ENCODE results near the gene APOBEC2.

APOBEC2 gene

DNA sequence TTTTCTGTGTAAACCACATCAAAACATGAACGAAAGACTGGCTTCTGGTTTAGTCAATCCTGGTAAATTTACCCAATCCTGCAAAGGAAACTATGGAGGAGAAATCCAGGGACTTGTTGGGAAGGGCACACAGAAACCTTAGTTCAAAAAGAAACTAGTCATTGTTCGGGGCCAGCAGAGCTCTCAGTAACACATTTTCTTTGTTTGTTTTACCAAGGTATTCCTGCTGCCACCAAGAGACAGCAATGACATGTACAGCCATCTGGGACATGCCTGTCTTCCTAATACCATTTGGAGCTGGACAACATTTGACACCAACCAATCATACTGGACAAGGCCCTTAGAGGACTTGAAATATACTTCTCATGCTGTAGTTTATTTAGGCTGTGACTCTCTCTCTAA is 10.9 kb downstream of the APOBEC2 start:
- no peak for DNase-seq

DNA sequence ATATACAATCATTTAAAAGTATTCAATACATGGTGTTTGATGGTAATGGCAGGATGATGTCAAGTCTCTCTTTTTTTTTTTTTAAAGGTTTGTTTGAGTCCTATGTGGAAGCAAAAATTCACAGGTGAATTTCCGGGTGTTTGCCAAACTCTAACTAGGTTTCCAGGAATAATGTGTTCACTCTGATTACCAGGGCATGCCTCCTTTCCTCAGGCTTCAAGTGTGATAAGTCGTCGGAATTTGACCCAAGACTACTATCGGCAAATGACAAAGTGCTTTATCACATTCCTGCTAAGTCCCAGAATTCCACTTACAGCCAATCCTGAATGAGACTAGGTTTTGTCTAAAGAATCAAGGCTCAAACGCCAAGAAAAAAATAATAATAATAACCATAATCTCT is 11.8 kb downstream of the APOBEC2 start:
- DNase-seq = no peak

DNA sequence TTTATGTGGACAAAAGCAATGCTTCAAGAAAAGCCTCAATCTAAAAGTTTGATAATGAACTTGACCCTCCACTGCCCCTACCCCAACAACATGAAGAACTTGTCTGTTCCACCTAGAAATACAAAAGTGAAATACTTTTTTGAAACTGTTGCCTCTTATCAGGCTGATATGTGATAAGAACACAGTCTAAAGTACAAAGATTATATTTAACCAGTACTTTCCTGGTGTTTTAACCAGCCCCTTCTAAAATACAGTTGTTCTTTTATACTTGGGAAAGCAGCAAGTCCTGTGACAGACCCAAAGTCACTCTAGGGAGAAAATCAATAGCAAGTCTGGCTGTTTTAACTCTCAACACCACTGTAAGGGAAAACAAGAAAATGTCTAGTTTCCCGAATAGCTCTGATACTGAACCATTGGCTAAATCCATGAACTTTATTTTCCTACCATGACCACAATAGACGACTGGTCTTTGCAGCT is 12.6 kb downstream of the APOBEC2 start:
- no peak for DNase-seq

DNA sequence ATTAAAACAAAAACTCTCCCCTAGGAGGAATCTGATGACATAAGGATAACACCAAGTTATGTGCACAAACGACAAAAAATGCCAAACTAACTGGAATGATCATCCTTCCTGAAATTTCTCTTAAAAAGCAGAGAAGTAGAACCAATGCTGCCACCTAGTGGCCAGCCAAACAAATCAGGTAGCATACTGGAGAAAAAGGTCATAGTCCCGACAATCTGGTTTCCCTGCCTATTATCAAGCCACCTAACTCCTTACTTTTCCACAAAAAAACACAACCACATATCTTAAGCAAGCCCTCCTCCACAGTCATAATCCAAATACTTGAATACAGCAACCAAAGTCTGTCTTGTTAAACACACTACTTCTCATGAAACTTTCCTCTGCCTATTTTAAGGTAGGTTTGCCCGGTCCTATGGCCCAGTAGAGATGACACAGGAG is 13.9 kb downstream of the APOBEC2 start:
- peak in 3 of 4 experiments; percentile 21 to 46 (median 30) for DNase-seq

DNA sequence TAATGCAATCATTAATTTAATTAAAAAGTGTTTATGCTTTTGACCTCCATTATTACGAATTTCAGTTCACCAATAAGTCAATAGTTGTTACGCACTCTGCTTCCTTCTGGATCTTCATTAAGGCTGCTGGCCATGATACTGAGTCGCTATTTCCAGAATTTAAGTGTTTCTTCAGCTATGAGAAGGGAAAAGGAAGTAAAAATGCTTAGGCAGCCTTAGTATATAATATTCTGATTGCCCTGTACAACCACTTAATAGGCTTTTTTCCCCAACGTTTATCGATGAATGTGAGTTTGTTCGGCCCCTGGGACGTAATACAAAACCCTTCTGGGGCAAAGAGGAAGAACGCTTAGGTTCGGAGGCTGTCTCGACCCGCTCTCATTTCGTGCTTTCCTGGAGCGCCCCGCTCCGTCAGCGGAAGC is 18.5 kb downstream of the APOBEC2 start:
- no peak for DNase-seq

DNA sequence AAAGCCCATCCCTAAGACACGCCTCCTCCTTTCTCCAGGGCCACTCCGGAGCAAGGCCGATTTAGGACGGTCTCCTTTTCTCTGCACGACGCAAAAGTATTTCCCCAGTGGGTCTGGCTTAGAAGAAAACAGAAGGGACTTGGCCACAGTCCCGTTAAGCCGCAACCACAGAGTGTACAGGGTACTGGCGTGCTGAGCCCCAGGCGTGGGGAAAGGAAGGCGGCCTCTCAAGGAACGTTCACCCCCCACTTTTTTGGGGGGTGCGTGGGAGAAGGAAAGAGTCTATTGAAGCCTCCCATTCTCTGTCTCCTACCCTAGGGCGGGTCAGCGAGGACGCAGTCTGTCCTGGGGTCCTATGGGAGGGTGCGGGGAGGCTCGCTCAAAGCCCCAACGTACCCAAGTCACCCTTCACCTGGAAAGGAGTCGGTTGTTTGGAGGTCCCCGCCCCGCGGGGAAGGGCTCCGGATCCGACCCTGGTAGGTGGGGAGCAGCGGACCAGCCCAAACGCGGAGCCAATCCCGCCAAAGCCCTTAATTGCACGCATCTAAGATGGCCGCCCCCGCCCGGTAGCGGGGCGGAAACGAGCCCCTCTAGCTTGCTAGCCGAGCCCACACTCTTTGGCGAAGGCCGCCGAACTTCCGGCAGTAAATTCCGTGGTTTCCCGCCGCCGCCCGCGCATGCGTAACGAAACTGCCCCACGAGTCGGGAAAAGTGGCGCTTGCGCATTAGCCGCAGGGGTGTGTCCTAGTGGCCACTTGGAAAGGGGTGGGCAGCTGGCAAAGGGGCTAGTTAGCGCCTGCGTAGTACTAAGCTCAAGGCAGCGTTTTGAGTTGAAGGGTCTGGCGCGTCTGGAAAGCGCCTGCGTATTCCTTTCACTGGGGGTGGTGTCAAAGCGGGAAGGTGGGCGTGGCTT is 19.2 kb downstream of the APOBEC2 start, which contains the start of gene OARD1:
TSS of gene OARD1 (minus strand) at position 434 of the 913 bp plus-strand sequence. CDS start 722 bp downstream, outside the sequence.
- DNase-seq = peak; percentile 100

DNA sequence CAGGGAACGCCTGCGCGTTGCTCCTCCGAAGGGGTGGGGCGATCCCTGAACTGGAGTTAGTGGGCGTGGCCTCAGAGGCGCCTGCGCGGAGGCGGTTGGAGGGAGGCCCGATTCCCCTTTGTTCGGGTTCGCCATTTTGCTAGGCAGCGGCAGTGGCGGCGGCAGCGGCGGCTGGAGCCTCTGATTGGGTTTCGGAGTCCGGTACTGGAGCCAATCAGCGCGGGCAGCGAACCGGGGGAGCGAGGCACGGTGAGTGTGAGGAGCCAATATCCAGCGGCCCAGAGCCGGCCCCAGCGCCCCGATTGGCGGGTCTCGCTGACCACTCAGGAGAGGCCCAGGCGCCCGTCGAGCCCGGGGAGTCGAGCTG is 19.8 kb downstream of the APOBEC2 start, which contains the start of gene NFYA:
TSS of gene NFYA (plus strand) at position 139 of the 367 bp plus-strand sequence. CDS start 6,116 bp downstream, outside the sequence.
- peak; percentile 100 for DNase-seq

DNA sequence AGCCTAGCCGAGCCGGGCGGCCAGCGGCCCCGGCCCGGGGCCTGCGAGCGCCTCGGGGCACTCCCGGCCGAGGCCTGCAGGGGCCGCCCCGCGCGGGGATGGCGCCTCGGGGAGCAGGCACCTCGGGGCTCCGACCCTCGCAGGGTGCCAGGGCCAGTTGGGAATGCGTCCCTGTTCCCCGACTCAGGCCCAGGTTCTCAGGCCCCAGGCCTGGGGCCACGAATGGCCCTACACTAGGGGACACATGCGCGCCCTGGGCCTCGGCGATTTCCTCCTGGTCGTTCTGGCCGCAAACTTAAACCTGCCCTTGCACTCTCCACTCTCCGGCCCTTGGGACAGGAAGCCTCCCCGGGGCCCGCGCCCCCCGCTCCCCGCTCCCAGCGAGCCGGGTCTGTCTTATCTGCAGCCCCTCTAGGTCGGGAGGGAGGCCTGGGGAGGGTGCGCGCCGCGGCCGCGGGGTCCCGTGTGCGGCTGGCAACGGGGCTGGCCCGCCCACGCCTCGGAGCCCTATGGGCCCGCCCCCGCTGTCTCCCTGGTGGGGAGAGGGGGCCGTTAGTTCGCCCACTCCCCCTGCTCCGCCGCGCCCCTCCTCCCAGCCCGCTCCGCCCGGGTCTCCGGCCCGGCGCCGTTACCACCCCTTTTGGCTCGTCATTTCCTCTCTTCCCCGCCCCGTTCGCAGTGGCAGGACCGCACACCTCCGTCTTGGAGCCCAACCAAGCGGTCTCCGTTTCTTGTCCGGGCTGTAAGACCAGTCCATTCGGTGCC is 20.4 kb downstream of the APOBEC2 start:
- peak; percentile 38 to 70 (median 52) for DNase-seq

DNA sequence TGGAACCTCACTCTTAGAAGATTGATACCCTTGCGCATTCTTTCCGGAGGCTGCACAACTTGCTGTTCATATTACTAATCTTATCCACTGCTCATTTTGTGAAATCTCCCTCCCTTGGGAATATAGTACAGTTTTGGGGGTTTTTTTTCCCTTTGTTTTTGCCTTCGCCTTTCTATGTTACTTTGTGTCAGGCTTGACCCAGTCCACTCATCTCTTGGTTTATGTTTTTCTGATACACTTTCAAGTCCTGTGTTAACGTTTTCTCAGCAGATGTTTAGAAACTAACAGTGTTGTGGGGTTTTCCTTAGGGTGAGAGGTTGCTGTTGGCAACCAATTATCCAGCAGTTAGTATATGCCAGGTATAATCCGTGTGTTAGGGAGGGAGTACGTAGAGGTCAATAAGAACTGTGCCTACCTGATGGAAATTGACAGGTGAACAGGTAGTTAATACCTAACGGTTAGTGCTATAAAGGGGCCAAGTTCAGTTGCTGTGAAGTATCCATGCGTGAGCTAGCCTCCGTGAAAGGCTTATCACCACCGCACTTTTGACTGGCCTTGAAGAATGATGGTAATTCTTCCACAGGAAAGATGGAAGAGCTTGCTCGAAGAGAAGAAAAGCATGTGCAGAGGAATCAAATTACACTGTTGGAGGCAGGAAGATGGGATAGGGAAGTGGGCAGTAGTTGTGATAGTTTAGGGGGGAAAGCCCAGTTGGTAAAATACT is 21.1 kb downstream of the APOBEC2 start:
- DNase-seq = no peak

DNA sequence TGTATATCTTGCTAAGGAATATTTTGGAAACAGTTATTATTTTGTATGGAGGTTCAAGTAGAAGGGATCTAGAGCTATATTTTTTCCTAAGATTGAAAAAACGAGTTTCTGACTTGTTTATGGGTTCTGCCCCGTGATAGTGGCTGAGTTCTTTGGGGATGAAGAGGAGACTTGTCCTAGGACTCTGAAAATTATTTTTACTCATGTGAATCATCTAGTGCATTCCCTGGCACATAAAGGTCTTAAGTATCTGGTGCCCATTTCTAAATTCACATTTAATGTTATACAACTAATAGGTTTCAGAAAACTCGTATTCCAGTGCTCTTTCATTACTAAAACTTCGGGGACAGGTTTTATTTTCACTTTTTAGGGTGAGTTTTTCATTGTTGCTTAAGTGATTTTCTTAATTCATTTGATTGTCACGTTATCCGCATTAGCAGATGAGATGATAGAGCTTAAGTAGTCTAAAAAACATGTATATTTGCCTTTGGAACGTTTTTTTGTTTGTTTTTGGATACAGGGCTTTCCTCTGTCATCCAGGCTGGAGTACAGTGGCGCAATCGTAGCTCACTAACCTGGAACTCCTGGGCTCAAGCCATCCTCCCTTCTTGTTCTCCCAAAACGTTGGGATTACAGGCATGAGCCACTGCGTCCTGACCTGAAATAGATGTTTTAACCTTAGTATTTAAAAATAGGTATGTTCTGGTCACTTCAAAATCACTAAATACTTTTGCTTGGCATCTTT is 21.9 kb downstream of the APOBEC2 start:
- DNase-seq = no peak

DNA sequence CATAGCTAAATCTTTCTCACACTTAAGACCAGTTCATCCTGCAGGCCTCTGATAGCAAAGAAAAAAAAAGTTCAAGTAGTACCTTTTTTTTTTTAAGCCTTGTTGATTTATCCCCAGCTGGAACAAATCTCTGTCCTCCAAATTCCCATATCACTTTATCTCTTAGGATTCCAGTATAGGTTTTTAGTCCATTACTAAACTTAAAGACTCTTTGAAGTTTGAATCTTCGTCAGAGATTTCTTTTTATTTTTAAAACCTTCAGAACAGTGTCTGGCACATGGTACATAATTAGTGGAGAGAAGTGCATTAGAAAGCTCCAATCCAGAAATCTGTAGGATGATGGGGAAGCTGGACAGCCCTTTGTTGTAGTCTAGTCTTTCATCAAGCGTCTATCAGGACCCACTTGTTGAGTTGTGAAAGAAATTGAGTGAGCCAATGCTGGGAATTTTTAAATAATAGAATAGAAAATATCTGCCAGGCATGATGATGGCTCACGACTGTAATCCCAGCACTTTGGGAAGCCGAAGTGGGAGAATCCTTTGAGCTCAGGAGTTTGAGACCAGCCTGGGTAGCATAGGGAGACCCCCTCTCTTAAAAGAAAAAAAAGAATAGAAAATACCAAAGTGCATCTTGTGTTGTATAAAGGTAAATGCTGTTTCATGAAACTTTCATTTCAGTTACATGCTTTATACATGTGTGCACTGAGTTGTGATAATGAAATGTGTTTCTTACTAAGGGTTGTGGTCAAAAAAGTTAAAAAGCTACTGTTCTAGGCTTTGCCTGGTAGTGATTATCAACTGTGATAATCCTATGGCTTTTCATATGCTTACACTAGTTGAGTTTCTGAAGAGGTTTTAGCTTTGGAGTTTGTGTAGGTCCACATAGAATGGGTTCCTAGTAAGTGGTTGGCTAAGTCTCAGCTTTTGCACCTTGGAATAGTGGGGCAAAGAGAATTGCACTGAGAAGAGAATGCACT is 22.9 kb downstream of the APOBEC2 start:
- DNase-seq = no peak

DNA sequence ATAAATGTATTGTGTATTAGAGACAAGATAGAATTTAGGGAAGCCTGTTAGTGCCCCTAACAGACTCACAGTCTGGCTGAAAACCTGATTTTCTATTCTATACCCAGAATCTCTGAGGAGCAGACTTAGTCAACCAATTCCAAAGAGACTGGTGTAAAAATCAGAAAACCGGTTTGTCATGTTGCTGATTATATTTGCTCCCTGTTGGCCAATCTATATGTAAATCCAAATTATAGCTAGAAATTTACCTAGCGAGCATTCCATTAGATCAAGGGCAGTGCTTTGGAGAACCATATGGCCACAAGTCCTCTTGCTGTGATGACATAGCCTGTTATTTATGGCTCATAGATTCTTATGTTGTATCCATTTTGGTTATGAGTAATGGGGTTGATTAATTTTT is 24.5 kb downstream of the APOBEC2 start:
- DNase-seq = no peak

DNA sequence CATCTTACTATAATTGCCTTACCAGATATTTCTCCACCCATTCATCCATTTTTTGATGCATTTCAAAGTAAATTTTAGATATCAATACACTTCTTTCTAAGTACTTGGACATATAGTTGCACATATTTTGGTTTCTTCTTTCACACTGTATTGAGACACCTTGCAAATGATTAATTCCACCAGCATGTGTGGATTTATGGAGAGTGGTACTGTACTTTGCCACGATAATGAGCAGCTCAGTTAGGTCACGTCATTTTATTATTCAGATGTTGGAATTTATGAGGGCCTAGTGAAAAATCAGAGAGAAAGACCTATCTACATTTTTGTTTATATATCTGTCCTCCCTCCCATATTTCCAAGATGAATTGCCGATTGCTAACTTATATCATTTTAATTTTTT is 25.1 kb downstream of the APOBEC2 start:
- no peak for DNase-seq

DNA sequence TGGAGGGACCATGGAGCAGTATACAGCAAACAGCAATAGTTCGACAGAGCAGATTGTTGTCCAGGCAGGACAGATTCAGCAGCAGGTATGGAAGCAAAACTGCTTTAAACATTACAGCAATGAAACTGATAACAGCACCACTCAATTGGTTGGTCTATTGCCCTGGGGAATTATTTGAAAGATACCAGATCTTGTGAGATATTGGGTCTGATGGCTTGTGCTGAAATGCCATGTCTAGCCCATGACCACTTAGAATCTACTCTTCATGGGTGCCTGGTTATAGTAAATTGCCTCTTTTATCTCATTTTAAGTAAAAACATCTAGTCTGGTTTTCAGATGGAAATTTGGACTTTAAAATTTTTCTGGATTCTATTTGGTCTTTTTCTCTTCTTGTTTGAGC is 26.1 kb downstream of the APOBEC2 start:
- no peak for DNase-seq

DNA sequence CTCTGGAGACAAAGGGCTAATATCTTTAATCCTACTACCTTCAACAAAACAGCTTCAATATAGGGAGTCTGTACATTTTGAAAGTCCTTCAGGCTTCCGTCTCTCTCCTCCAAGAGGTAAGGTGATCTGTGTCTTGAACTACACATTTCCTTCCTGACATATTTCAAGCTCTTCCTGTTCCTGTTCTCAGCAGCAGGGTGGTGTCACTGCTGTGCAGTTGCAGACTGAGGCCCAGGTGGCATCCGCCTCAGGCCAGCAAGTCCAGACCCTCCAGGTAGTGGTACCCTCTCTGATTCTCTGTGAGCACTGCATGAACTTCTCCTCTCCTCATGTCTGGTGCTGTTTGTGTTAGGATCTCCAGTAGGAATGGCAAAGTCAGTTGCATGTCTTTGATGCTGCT is 27.6 kb downstream of the APOBEC2 start:
- peak in 1 of 4 experiments; percentile 9 for DNase-seq

DNA sequence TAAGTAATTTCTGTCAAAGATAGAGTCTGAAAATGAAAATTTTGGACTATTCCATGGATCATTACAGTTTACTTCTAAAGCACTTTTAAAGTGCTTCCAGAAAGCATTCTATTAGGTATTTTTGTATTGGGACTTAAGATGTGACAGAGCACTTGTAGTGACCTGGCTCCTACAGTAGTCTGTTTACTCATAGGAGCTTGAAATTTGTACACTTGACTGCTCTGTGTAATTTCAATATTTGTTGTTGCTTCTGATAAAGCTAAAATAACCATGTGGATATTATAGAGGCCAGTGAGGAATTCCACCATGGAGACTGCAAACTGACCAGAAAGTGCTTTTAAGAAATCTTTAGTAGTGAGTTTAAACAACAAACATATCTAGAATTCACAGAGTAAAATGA is 30.1 kb downstream of the APOBEC2 start:
- no peak for DNase-seq

DNA sequence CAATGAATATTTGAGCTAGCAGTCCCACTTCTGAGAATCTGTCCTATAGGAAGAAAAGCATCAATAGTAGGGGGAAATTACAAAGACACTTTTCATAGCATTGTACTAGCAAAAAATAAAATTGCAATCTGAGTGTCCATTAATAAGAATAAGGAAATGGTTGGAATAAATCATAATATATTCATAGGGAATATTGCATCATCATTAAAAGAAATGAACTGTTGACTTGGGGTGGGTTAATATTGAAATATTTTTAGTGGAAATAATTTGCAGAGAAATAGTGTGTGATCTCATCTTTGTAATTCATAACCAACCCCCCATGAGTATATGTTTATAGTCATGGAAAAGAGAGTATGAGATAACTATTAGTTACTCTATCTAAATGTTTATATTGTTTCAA is 32.2 kb downstream of the APOBEC2 start:
- DNase-seq = no peak

DNA sequence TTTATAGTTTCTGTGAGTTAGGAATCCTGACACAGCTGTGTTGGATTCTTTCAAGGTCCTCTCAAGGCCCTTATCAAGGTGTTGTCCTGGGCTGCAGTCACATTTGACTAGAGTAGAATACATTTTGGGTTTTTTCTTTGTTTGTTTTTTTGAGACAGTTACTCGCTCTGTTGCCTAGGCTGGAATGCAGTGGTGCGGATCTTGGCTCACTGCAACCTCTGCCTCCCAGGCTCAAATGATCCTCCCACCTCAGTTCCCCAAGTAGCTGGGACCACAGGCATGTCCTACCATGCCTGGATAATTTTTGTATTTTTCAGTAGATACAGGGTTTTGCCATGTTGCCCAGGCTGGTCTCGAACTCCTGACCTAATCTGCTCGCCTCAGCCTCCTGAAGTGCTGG is 35.4 kb downstream of the APOBEC2 start:
- no peak for DNase-seq

DNA sequence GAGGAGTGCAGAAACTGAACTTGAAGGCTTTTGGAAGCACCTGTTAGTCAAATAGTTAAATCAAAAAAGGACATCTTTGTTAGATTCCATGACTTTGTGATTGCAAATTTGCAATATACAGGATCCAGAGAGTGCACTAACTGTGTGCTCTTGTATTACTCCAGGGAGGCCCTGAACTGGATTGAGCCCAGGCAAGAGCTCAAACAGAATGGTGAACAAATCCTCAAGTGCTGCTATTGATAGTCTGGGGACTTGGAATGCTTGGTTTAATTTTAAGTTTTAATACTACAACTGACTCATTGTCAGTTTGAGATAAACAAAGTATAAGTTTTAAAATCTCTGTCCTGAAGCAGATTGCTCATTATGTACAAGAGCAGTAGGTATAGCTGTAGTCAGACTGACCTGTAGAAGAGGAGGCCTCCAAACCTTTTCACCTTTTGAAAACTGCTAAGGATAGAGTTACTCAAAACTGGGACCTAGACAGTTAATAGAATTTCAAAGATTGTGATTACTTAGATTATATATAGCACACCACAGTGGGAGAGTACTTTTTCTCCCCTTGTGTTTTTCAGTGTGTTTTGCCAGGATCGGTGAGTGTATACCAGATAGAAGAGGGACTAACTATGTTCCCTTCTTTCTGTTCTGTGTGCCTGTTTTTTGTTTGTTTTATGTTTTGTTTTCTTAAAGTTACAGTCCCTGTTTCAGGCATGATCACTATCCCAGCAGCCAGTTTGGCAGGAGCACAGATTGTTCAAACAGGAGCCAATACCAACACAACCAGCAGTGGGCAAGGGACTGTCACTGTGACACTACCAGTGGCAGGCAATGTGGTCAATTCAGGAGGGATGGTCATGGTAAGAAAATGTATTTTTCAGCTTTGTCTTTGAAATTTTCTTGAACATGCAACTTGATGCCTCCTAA is 38.1 kb downstream of the APOBEC2 start:
- no peak for DNase-seq
